ENCODE data around the gene LGALS1. TPM values are rescaled to one million over a fixed set of nuclear protein-coding genes. Genes with fewer than 3 reads are reported as not detected.

The LGALS1 gene
- total and polyA plus RNA-seq, 3 donors from 2014 or later: 466 to 960 (median 681) TPM

DNA sequence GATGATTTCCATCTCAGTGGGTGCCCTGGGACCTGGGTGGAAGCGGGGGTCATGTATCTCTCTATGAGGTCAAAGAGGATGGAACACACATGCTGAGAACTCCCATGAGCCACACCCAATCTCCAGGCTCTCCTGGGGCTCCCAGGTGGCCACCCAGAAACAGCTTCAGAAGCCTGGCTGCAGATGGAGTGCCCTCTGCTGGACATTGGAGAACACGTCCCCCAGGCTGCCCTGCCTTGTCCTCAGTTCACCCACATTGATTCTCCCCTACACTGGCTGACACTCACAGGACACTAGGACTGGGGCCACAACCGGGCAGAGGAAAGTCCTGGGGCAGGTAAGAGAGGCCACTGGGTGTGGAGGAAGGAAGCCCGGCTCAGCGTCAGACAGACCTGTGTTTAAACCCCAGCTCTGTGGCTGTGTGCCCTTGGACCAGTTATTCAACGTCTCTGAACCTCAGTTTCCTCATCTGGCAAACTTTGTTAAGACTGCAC, 6.2 kb downstream of the LGALS1 start:
- Histone ChIP-seq H3K27ac (no peak overlapping the region), H3K9me3 (no peaks in the 10 kb centered on the region), H3K4me1 (peaks cover 25% of the 10 kb centered on the region), H3K4me3 (no peak overlapping the region), H3K27me3 (no peaks in the 10 kb centered on the region), H3K36me3 (ENCODE audit: low read depth, missing control alignments) (no peaks in the 10 kb centered on the region)
- TF ChIP-seq, protein P1, sequence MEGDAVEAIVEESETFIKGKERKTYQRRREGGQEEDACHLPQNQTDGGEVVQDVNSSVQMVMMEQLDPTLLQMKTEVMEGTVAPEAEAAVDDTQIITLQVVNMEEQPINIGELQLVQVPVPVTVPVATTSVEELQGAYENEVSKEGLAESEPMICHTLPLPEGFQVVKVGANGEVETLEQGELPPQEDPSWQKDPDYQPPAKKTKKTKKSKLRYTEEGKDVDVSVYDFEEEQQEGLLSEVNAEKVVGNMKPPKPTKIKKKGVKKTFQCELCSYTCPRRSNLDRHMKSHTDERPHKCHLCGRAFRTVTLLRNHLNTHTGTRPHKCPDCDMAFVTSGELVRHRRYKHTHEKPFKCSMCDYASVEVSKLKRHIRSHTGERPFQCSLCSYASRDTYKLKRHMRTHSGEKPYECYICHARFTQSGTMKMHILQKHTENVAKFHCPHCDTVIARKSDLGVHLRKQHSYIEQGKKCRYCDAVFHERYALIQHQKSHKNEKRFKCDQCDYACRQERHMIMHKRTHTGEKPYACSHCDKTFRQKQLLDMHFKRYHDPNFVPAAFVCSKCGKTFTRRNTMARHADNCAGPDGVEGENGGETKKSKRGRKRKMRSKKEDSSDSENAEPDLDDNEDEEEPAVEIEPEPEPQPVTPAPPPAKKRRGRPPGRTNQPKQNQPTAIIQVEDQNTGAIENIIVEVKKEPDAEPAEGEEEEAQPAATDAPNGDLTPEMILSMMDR (IDR thresholded peaks at IDR 0.05): peak; percentile 72 to 80 (median 78)
- TF ChIP-seq POLR2A (IDR thresholded peaks at IDR 0.05): no peak
- intact Hi-C loops (cut with DNase I; ENCODE audit: low total_unique reads): no loop called here
- WGBS, 2 donors: 22 to 65% methylated on average over 2 to 6 of the region's 6 CpGs
- peak; percentile 80 for DNase-seq

DNA sequence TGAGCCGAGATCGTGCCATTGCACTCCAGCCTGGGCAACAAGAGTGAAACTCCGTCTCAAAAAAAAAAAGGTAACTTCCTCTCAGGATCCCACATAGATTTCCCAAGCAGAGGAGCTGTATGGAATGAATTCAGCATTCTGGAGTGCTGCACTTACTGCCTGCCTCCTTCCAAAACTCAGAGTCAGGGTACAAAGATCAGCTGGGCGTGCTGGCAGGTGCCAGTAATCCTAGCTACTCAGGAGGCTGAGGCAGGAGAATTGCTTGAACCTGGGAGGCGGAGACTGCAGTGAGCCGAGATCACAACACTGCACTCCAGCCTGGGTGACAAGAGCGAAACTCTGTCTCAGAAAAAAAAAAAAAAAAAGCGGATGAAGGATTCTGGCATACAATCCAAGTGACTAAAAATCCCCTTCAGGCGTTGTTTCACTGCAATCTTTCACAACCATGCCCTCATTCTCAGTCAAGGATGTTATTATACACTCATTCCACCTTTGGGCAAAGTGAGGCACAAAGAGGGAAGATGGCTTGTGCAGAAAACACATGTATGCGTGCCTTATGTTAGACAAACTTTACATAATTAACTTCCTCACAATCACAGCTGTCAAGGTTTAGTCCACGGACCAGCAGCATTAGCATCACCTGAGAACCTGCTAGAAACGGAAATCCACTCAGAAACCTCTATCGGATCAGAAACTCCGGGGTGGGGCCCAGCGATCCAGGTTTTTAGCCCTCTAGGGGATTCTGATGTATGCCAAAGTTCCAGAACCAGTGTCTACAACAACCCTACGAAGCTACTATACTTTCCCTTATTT, 9.6 kb downstream of the LGALS1 start:
- peaks cover 15% of the 10 kb centered on the region for H3K4me1 ChIP-seq
- H3K36me3 ChIP-seq (ENCODE audit: low read depth, missing control alignments): no peaks in the 10 kb centered on the region
- no peak overlapping the region for H3K27ac ChIP-seq
- TF ChIP-seq POLR2A (IDR thresholded peaks at IDR 0.05): no peak
- TF ChIP-seq, protein P1 (IDR thresholded peaks at IDR 0.05): no peak
- no peak for DNase-seq
- intact Hi-C loops (cut with DNase I; ENCODE audit: low total_unique reads): no loop called here
- H3K27me3 ChIP-seq: no peaks in the 10 kb centered on the region
- 62 to 73% methylated on average over 16 of the region's 16 CpGs for WGBS, 2 donors
- peak overlapping the region in 1 of 2 donors; percentile 92 for H3K4me3 ChIP-seq
- H3K9me3 ChIP-seq: no peaks in the 10 kb centered on the region

DNA sequence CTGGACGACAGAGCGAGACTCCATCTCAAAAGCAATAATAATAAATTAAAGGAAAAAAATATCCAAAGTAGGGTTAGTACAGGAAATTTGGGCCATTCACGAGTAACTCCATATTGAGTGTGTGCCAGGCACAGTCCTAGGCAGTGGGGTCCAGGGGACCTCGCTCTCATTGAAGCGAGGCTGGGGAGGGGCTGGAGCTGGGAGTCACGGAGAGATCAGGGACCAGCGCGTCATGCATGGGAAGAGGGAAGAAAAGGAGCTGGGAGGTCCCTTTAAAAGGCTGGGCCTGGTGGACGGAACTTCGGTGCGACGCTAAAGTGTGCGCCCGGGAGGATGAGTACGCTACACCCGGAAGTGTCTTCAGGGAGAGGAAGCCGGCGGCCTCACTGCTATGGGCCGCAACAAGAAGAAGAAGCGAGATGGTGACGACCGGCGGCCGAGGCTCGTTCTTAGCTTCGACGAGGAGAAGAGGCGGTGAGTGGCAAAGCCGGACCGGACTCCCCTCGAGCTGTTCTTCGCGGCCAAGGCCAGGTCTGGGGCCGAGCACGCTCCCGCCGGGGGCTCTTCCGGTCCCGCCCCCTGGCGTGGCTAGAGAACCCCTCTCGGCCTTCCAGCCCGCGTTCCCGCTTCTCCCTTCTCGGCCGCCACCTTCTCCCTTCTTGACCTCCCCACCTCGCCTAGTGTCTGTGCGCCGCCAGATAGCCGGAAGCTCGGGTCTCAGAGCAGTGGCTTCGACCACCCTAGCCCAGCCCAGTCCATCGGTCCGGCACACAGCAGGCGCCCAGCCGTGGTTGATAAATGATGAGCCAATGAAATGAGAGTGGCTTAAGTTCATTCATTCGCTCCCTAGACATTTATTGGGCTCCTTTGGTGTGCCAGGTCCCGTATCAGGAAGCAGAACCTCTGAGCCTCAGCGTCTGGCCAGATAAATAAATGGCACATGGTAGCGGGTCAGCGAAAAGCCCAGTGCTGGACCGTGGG, 10.9 kb downstream of the LGALS1 start, which contains the start of gene NOL12:
TSS of gene NOL12 (plus strand) at position 342 of the 981 bp plus-strand sequence. CDS start at position 392, 50 bp downstream.
- 2% methylated on average over 37 to 61 of the region's 62 CpGs for WGBS, 2 donors
- intact Hi-C loops (cut with DNase I; ENCODE audit: low total_unique reads): no loop called here
- H3K27me3 ChIP-seq: no peaks in the 10 kb centered on the region
- H3K9me3 ChIP-seq: no peaks in the 10 kb centered on the region
- no peak for TF ChIP-seq POLR2A (IDR thresholded peaks at IDR 0.05)
- TF ChIP-seq, protein P1 (IDR thresholded peaks at IDR 0.05): no peak
- H3K4me3 ChIP-seq: peak within 1 kb of the TSS; percentile 76 to 92
- H3K4me1 ChIP-seq: peaks cover 12% of the 10 kb centered on the region
- DNase-seq: peak; percentile 90
- peak within 1 kb of the TSS; percentile 85 to 86 for H3K27ac ChIP-seq
- H3K36me3 ChIP-seq (ENCODE audit: low read depth, missing control alignments): no peaks in the 10 kb centered on the region

DNA sequence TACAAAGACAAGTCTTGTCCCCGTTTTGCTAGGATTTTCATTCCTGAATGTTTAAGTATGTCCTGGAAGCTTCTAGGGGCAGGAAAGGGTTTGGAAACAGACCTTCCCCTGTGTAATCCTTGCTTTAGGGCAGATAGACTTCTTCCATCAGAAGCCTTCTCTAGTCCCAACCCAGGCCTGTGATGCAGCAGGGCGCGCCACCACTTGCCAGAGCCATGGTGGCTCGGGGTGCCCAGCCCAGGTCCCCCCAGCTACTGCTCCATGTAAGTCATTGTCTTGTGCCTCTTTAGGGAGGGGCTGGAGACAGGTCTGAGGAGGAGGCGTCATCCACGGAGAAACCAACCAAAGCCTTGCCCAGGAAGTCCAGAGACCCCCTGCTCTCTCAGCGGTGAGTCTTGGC, 15.0 kb downstream of the LGALS1 start:
- H3K4me1 ChIP-seq: peaks cover 7% of the 10 kb centered on the region
- WGBS, 2 donors: 84 to 97% methylated on average over 4 to 7 of the region's 7 CpGs
- no peak for DNase-seq
- H3K27ac ChIP-seq: no peak overlapping the region
- no peaks in the 10 kb centered on the region for H3K36me3 ChIP-seq (ENCODE audit: low read depth, missing control alignments)
- no peak overlapping the region for H3K4me3 ChIP-seq
- H3K9me3 ChIP-seq: no peaks in the 10 kb centered on the region
- TF ChIP-seq, protein P1 (IDR thresholded peaks at IDR 0.05): no peak
- TF ChIP-seq POLR2A (IDR thresholded peaks at IDR 0.05): no peak
- intact Hi-C loops (cut with DNase I; ENCODE audit: low total_unique reads): no loop called here
- no peaks in the 10 kb centered on the region for H3K27me3 ChIP-seq

Measured in testis (tissue), 3 donors.